Neural crest cell (in vitro differentiated cells): ENCODE measurements around the gene NTMT2. TPM values are rescaled to one million over a fixed set of nuclear protein-coding genes. Genes with fewer than 3 reads are reported as not detected.

Source experiments
- DNase-seq: peaks from one replicate; pipeline ENCODE4 v3.0.0; 2021; ENCODE audit warnings: low read depth, mixed read lengths, low spot score
- H3K27ac Mint-ChIP-seq: one replicate; pipeline ENCODE4 v1.8.0; 2021; ENCODE audit warnings: mild to moderate bottlenecking, mixed read lengths; ENCODE audit not compliant: unreplicated experiment
- H3K27me3 Mint-ChIP-seq: 2 replicates; pipeline ENCODE4 v1.8.0; 2021; ENCODE audit warnings: low read depth, mild to moderate bottlenecking, mixed read lengths
- H3K36me3 Mint-ChIP-seq: 2 replicates; pipeline ENCODE4 v1.8.0; 2021; ENCODE audit warnings: low read depth, mild to moderate bottlenecking, mixed read lengths
- H3K4me1 Mint-ChIP-seq: 2 replicates; pipeline ENCODE4 v1.8.0; 2021; ENCODE audit warnings: mixed read lengths
- H3K4me3 Mint-ChIP-seq: one replicate; pipeline ENCODE4 v1.8.0; 2021; ENCODE audit warnings: mild to moderate bottlenecking, mixed read lengths
- H3K9me3 Mint-ChIP-seq: 2 replicates; pipeline ENCODE4 v1.8.0; 2021; ENCODE audit warnings: mixed read lengths
- total RNA-seq: library from RNA; stranded (reverse); gene quantifications from 2 replicates; pipeline ENCODE4 v1.2.1, GENCODE V29; 2021
- TF ChIP-seq, protein P1 (sequence below): fragments of 200-600 bp; sonication (generic); conservative IDR thresholded peaks from 2 replicates; pipeline ENCODE4 v1.5.0; 2021; ENCODE audit warnings: antibody characterized with exemption, mild to moderate bottlenecking

The NTMT2 gene
- total RNA-seq, 1 donor from 2014 or later = not detected

DNA sequence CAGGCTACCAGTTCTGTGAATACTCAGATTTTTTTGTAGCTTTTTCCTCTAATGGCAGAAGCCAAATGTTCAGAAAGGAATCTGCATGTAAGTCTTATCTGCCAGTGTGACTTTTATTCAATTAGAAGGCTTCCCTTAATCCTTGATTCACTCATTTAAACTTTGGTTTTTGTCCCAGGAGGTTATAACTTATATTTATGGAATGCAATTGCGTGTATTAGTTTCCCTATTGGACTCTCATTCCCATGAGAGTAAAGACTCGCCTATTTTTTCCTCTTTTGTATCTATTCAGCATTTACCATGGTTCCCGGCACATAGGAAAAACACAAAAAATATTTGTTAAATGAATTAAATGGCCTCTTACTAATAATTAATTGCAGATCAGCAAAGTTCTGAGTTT is 3.5 kb downstream of the NTMT2 start:
- peaks cover 3% of the 10 kb centered on the region for H3K9me3 Mint-ChIP-seq

GRCh38 chr1:170150016-170150415 is 4.3 kb downstream of the NTMT2 start:
- Mint-ChIP-seq H3K9me3 (no peaks in the 10 kb centered on the region), H3K36me3 (no peaks in the 10 kb centered on the region), H3K27ac (peak overlapping the region; percentile 96), H3K4me1 (peaks cover 52% of the 10 kb centered on the region), H3K27me3 (peaks cover 43% of the 10 kb centered on the region), H3K4me3 (peak overlapping the region; percentile 4)
- no peak for DNase-seq
- TF ChIP-seq, protein P1, sequence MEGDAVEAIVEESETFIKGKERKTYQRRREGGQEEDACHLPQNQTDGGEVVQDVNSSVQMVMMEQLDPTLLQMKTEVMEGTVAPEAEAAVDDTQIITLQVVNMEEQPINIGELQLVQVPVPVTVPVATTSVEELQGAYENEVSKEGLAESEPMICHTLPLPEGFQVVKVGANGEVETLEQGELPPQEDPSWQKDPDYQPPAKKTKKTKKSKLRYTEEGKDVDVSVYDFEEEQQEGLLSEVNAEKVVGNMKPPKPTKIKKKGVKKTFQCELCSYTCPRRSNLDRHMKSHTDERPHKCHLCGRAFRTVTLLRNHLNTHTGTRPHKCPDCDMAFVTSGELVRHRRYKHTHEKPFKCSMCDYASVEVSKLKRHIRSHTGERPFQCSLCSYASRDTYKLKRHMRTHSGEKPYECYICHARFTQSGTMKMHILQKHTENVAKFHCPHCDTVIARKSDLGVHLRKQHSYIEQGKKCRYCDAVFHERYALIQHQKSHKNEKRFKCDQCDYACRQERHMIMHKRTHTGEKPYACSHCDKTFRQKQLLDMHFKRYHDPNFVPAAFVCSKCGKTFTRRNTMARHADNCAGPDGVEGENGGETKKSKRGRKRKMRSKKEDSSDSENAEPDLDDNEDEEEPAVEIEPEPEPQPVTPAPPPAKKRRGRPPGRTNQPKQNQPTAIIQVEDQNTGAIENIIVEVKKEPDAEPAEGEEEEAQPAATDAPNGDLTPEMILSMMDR = no peak

More for the DNA sequence above, 3.5 kb downstream of the NTMT2 start:
- no peak for DNase-seq
- Mint-ChIP-seq H3K4me3 (no peak overlapping the region), H3K27ac (peak overlapping the region; percentile 1), H3K27me3 (peaks cover 50% of the 10 kb centered on the region), H3K4me1 (peaks cover 58% of the 10 kb centered on the region), H3K36me3 (no peaks in the 10 kb centered on the region)
- TF ChIP-seq, protein P1 = no peak

DNA sequence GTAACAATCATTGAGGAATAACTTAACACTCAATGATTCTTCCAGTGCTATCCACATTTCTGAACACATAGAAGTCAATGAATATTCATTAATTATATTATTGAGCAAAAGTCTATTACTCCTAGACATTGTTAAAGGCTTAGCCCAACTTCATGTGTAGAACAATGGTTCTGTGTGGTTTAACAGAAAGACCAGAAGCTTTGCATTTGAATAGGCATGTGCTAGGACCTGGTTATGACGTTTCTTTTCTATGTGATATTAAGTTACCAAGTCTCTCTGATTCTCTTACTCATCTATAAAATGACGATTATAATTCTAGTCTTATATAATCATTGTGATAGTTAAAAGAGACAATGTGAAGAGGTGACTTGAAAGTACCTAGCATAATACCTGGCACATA is 5.2 kb downstream of the NTMT2 start:
- H3K4me3 Mint-ChIP-seq = no peak overlapping the region
- peaks cover 43% of the 10 kb centered on the region for H3K4me1 Mint-ChIP-seq
- no peak for DNase-seq
- H3K27ac Mint-ChIP-seq = no peak overlapping the region
- TF ChIP-seq, protein P1 = no peak
- no peaks in the 10 kb centered on the region for H3K36me3 Mint-ChIP-seq
- H3K27me3 Mint-ChIP-seq = peaks cover 36% of the 10 kb centered on the region
- no peaks in the 10 kb centered on the region for H3K9me3 Mint-ChIP-seq

DNA sequence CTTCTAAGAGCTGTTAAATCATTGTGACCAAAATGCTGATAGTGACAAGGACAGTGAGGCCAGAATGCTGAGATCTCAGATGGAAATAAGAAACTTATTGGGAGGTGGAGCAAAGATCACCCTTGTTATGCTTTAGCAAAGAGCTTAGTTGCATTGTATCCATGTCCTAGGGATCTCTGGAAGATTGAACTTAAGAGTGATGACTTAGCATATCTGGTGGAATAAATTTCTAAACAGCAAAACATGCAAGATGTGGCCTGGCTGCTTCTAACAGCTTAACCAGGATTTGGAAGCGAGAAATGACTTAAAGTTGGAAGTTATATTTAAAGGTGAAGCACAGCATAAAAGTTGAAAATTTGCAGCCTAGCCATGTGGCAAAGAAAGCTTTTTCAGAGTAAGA is 7.7 kb downstream of the NTMT2 start:
- H3K4me1 Mint-ChIP-seq = peaks cover 22% of the 10 kb centered on the region
- TF ChIP-seq, protein P1 = no peak
- no peak for DNase-seq
- peaks cover 27% of the 10 kb centered on the region for H3K27me3 Mint-ChIP-seq
- peaks cover 6% of the 10 kb centered on the region for H3K36me3 Mint-ChIP-seq
- H3K27ac Mint-ChIP-seq = no peak overlapping the region
- H3K9me3 Mint-ChIP-seq = no peaks in the 10 kb centered on the region
- no peak overlapping the region for H3K4me3 Mint-ChIP-seq

DNA sequence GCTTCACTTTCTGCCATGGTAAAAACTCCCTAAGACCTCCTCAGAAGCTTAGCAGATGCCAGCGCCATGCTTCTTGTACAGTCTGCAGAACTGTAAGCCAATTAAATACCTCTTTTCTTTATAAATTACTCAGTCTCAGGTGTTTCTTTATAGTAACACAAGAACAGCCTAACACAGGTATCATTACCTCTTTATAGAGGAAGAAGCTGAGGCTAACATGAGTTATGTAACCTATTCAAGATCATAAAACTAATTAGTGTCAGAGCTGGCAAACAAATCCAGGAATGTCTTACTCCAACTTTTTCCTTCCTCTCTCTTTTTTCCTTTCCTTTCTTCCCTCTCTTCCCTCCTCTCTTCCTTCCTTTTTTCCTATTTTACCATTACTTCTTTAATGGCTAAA is 9.3 kb downstream of the NTMT2 start:
- Mint-ChIP-seq H3K9me3 (peaks cover 2% of the 10 kb centered on the region), H3K27ac (no peak overlapping the region), H3K27me3 (peaks cover 14% of the 10 kb centered on the region), H3K36me3 (peaks cover 6% of the 10 kb centered on the region), H3K4me3 (no peak overlapping the region), H3K4me1 (peaks cover 7% of the 10 kb centered on the region)
- TF ChIP-seq, protein P1 = no peak
- no peak for DNase-seq

- no peak overlapping the region for H3K4me3 Mint-ChIP-seq
- H3K36me3 Mint-ChIP-seq = peaks cover 6% of the 10 kb centered on the region
- H3K27me3 Mint-ChIP-seq = peaks cover 8% of the 10 kb centered on the region
- no peak for DNase-seq
- peaks cover 2% of the 10 kb centered on the region for H3K9me3 Mint-ChIP-seq
- TF ChIP-seq, protein P1 = no peak
- no peaks in the 10 kb centered on the region for H3K4me1 Mint-ChIP-seq
- no peak overlapping the region for H3K27ac Mint-ChIP-seq
These were observed 10.8 kb downstream of the NTMT2 start for GRCh38 chr1:170156594-170156993.
